Caco-2 (cell line): ENCODE data around the gene LRG1. TPM values are rescaled to one million over a fixed set of nuclear protein-coding genes. Genes with fewer than 3 reads are reported as not detected.

Experiments used
- BruUV-seq: library from RNA; stranded (reverse); fragments of 400-500 nt; replicated peaks from 2 replicates; lab custom pipeline; 2021; lab: Mats Ljungman, UMichigan
- CTCF ChIA-PET: fragments of 300-600 bp; sonication (Branson Sonifier 250); formaldehyde crosslinking; loops from one replicate; lab custom pipeline; 2022; ENCODE audit warnings: antibody characterized with exemption; lab: Charles Lee
- POLR2A ChIA-PET: fragments of 300-600 bp; sonication (Branson Sonifier 250); formaldehyde crosslinking; loops from one replicate; lab custom pipeline; 2022; ENCODE audit warnings: antibody characterized with exemption; lab: Charles Lee
- DNase-seq, 2 experiments: peaks; one replicate each; pipeline versions ENCODE4 v3.0.0 to v3.0.0-alpha.2; 2020 to 2022
- H3K27me3 ChIP-seq: replicated peaks from 2 replicates; pipeline ENCODE4 v1.6.0; 2011; ENCODE audit warnings: low read length; ENCODE audit not compliant: control insufficient read depth, insufficient read depth
- H3K36me3 ChIP-seq: 2 replicates; pipeline ENCODE4 v1.5.1; 2011; ENCODE audit warnings: low read length; ENCODE audit not compliant: control insufficient read depth, insufficient read depth
- H3K4me1 ChIP-seq: fragments of 250-450 bp; sonication (Bioruptor Pico); 2 replicates; pipeline ENCODE4 v1.5.1; 2020; ENCODE audit warnings: mild to moderate bottlenecking
- H3K4me3 ChIP-seq: 2 replicates; pipeline ENCODE4 v1.5.1; 2011; ENCODE audit warnings: low read depth, mild to moderate bottlenecking, control low read depth, low read length
- H3K9me3 ChIP-seq: fragments of 250-450 bp; sonication (Bioruptor Pico); 2 replicates; pipeline ENCODE4 v1.5.1; 2020; ENCODE audit warnings: mild to moderate bottlenecking, moderate library complexity
- H3K27ac Mint-ChIP-seq: one replicate; pipeline ENCODE4 v1.8.0; 2022; ENCODE audit warnings: mixed read lengths; ENCODE audit not compliant: unreplicated experiment
- H3K27me3 Mint-ChIP-seq: one replicate; pipeline ENCODE4 v1.8.0; 2022; ENCODE audit warnings: mixed read lengths; ENCODE audit not compliant: insufficient read depth, unreplicated experiment
- H3K36me3 Mint-ChIP-seq: one replicate; pipeline ENCODE4 v1.8.0; 2022; ENCODE audit warnings: mild to moderate bottlenecking, mixed read lengths; ENCODE audit not compliant: insufficient read depth, unreplicated experiment
- H3K4me1 Mint-ChIP-seq: one replicate; pipeline ENCODE4 v1.8.0; 2022; ENCODE audit warnings: low read depth, mixed read lengths; ENCODE audit not compliant: unreplicated experiment
- H3K4me3 Mint-ChIP-seq: one replicate; pipeline ENCODE4 v1.8.0; 2022; ENCODE audit warnings: mild to moderate bottlenecking, moderate library complexity, mixed read lengths; ENCODE audit not compliant: unreplicated experiment
- H3K9me3 Mint-ChIP-seq: one replicate; pipeline ENCODE4 v1.8.0; 2022; ENCODE audit warnings: mixed read lengths; ENCODE audit not compliant: unreplicated experiment
- CTCF ChIP-seq, 2 experiments: fragments of 200-600 bp in 1 of 2; IDR thresholded peaks; 1 replicate in 1 of 2; 2 replicates in 1 of 2; pipeline versions ENCODE4 v1.5.1 to v1.8.0; 2011 to 2022; ENCODE audit warnings: antibody characterized with exemption in 1 of 2, control low read depth in 1 of 2, inconsistent platforms in 1 of 2, low read depth in 1 of 2, low read length in 1 of 2, mild to moderate bottlenecking in 1 of 2, moderate library complexity in 1 of 2; ENCODE audit not compliant: insufficient read depth in 1 of 2, severe bottlenecking in 1 of 2, unreplicated experiment in 1 of 2
- intact Hi-C: fragments of 100-400 bp; cut with micrococcal nuclease; formaldehyde crosslinking; loops from one replicate; pipeline ENCODE4 v1.10.0; 2022; ENCODE audit not compliant: unreplicated experiment
- total RNA-seq: library from RNA; stranded (reverse); gene quantifications from 2 replicates; pipeline ENCODE4 v1.2.3, GENCODE V29; 2022

LRG1 gene
- total RNA-seq, 1 experiment from 2014 or later = 0.61 TPM

GRCh38 chr19:4581666-4582553, 42.1 kb upstream of the LRG1 start:
- no peak for TF ChIP-seq CTCF (IDR thresholded peaks at IDR 0.05; ENCODE audit: insufficient read depth in 1 of 2, low read depth in 1 of 2, low read length in 1 of 2, severe bottlenecking in 1 of 2, unreplicated experiment in 1 of 2)
- peaks cover 9% of the 10 kb centered on the region for H3K4me1 Mint-ChIP-seq
- Histone ChIP-seq H3K36me3 (no peaks in the 10 kb centered on the region), H3K27me3 (no peaks in the 10 kb centered on the region), H3K4me1 (peaks cover 13% of the 10 kb centered on the region), H3K9me3 (no peaks in the 10 kb centered on the region), H3K4me3 (peak overlapping the region; percentile 31)
- H3K36me3 Mint-ChIP-seq = no peaks in the 10 kb centered on the region
- no TSS peak for BruUV-seq
- ChIA-PET POLR2A (no interaction called here), CTCF (no interaction called here)
- no peaks in the 10 kb centered on the region for H3K9me3 Mint-ChIP-seq
- peak in 1 of 2 experiments; percentile 54 for DNase-seq
- H3K27ac Mint-ChIP-seq = no peak overlapping the region
- H3K27me3 Mint-ChIP-seq = peaks cover 16% of the 10 kb centered on the region
- intact Hi-C loops = no loop called here
- peak overlapping the region; percentile 68 for H3K4me3 Mint-ChIP-seq

DNA sequence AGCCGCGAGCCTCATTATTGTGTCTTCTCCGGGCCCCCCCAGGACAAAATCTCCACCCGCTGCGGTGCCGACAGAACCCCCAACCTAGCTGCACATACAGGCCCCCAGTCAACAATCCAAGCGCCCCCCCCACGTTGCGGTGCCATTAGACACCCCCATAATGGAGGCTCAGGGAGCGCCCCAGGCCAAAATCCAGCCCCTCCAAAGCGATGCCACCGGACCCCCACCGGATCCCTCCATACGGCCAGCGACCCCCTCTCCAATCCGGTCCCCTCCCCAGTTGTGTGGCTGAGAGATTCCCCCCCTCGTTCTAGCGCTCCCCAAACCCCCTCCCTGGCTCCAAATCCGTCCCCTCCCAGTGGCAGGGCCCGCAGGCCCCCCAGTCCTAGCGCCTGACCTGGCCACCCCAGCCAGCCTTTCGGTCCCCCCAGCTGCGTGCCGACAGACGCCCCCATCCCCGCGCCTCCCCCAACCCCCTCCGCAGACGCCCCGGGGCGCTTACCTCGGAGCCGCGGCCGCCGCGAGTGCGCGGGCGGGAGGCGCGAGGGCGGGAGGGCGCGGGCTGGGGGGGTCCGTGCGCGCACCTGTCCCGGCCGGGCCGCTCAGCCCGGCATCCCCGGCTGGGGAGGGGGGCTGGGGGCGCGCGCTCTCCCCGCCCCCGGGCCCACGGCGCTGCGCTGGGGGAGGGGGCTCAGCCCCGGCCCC, 41.3 kb upstream of the LRG1 start:
- Histone ChIP-seq H3K9me3 (no peaks in the 10 kb centered on the region), H3K27me3 (no peaks in the 10 kb centered on the region), H3K36me3 (no peaks in the 10 kb centered on the region), H3K4me1 (peaks cover 13% of the 10 kb centered on the region), H3K4me3 (peak overlapping the region; percentile 31)
- no TSS peak for BruUV-seq
- Mint-ChIP-seq H3K27me3 (peaks cover 16% of the 10 kb centered on the region), H3K9me3 (no peaks in the 10 kb centered on the region), H3K27ac (no peak overlapping the region), H3K4me3 (peak overlapping the region; percentile 37), H3K36me3 (no peaks in the 10 kb centered on the region), H3K4me1 (peaks cover 13% of the 10 kb centered on the region)
- no peak for TF ChIP-seq CTCF (IDR thresholded peaks at IDR 0.05; ENCODE audit: insufficient read depth in 1 of 2, low read depth in 1 of 2, low read length in 1 of 2, severe bottlenecking in 1 of 2, unreplicated experiment in 1 of 2)
- DNase-seq = no peak
- intact Hi-C loops = no loop called here
- ChIA-PET POLR2A (no interaction called here), CTCF (no interaction called here)
